GM04504 (cell line): ENCODE data around the gene KRTAP4-5.
A peak's percentile ranks its signal among the peaks of the same experiment; 100 is the strongest.
"Not testable (repeated sequence)": the region's sequence is repeated elsewhere in the genome, so short reads cannot be mapped to it uniquely, and the experiment has no call there.

ENCODE experiments used
- DNase-seq: peaks from one replicate; pipeline ENCODE4 v3.0.0-alpha.2; 2012; ENCODE audit warnings: low read depth

The KRTAP4-5 gene

GRCh38 chr17:41108728-41109386 lies 40.8 kb downstream of the KRTAP4-5 start:
- not testable (repeated sequence) for DNase-seq

DNA sequence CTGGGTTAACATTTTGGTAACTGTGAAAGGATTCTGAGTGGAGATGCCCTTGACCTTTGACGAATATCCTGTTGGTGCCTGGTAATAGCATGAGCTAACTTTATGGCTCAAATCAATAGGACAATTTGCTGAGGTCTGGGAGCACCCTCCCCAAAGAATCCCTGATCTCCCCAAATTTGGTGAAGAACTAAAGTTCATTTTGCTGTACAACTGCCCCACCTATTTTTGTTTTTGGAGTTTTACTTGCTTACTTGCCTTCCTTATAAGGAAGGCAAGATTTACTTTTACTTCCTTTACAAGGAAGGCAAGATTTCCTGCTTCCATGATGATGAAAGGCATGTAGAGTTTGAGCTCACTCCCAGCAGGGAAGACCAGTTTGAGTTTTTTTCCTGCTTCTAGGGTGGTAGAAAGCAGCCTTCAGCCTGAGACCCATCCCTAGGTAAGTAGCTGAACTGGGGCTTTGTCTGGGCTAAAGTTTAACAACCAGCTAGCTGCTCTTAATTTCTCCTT lies 41.6 kb downstream of the KRTAP4-5 start:
- no peak for DNase-seq

DNA sequence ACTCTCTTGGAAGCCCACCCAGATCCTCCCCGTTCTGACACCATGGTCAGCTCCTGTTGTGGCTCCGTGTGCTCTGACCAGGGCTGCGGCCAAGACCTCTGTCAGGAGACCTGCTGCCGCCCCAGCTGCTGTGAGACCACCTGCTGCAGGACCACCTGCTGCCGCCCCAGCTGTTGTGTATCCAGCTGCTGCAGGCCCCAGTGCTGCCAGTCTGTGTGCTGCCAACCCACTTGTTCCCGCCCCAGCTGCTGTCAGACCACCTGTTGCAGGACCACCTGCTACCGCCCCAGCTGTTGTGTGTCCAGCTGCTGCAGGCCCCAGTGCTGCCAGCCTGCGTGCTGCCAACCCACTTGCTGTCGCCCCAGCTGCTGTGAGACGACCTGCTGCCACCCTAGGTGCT lies 44.3 kb downstream of the KRTAP4-5 start, which contains the start of gene KRTAP4-9:
TSS of gene KRTAP4-9 (plus strand) at position 43 of the 400 bp plus-strand sequence. CDS start at position 43, 0 bp downstream.
- DNase-seq = not testable (repeated sequence)

GRCh38 chr17:41104386-41105038 lies 45.1 kb downstream of the KRTAP4-5 start:
- not testable (repeated sequence) for DNase-seq

- no peak for DNase-seq
Measured at GRCh38 chr17:41103896-41104295, 45.7 kb downstream of the KRTAP4-5 start.

DNA sequence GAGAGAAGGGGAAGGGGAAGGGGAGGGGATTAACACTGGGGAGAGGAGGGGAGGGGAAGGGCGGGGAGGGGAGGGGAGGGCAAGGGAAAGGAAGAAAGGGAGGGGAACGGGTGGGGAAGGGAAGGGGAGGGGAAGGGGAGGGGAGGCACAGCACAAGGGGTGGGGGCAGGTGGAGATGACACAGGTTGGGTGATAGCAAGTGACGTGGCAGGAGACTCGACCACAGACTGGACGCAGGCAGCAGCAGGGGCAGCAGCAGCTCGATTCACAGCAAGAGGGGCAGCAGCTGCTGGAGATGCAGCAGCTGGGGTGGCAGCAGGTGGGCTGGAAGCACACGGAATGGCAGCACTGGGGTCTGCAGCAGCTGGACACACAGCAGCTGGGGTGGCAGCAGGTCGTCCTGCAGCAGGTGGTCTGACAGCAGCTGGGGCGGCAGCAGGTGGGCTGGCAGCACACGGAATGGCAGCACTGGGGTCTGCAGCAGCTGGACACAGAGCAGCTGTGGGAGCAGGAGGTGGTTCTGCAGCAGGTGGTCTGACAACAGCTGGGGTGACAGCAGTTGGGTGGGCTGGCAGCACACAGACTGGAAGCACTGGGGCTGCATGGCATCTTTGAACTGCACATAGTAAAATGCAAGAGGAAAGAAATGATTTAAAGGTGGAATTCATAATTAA lies 47.9 kb downstream of the KRTAP4-5 start, which contains the start of gene KRTAP4-16:
TSS of gene KRTAP4-16 (minus strand) at position 624 of the 674 bp plus-strand sequence. CDS start at position 624, 0 bp downstream.
- DNase-seq = no peak

- DNase-seq = peak; percentile 65
Measured at GRCh38 chr17:41099682-41100480, 49.7 kb downstream of the KRTAP4-5 start.
